ENCODE data around the gene P3H4.
"Not testable (repeated sequence)": the region's sequence is repeated elsewhere in the genome, so short reads cannot be mapped to it uniquely, and the experiment has no call there.

P3H4 gene

GRCh38 chr17:41848788-41849187 lies 37.0 kb upstream of the P3H4 start:
- no peak for DNase-seq (ENCODE audit: low read depth in 1 of 2, low spot score in 1 of 2)
- Histone ChIP-seq H3K4me3 (replicated peaks; ENCODE audit: insufficient read depth, low read length) (no peak overlapping the region), H3K27ac (replicated peaks) (no peak overlapping the region), H3K27me3 (ENCODE audit: insufficient read depth, poor library complexity, severe bottlenecking) (no peaks in the 10 kb centered on the region)
- TF ChIP-seq, protein P1, sequence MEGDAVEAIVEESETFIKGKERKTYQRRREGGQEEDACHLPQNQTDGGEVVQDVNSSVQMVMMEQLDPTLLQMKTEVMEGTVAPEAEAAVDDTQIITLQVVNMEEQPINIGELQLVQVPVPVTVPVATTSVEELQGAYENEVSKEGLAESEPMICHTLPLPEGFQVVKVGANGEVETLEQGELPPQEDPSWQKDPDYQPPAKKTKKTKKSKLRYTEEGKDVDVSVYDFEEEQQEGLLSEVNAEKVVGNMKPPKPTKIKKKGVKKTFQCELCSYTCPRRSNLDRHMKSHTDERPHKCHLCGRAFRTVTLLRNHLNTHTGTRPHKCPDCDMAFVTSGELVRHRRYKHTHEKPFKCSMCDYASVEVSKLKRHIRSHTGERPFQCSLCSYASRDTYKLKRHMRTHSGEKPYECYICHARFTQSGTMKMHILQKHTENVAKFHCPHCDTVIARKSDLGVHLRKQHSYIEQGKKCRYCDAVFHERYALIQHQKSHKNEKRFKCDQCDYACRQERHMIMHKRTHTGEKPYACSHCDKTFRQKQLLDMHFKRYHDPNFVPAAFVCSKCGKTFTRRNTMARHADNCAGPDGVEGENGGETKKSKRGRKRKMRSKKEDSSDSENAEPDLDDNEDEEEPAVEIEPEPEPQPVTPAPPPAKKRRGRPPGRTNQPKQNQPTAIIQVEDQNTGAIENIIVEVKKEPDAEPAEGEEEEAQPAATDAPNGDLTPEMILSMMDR (IDR thresholded peaks at IDR 0.05; ENCODE audit: insufficient read depth, low read length): no peak
- TF ChIP-seq GABPA (IDR thresholded peaks at IDR 0.05; ENCODE audit: low read depth): no peak
- no peak for TF ChIP-seq SPI1 (IDR thresholded peaks at IDR 0.05; ENCODE audit: borderline replicate concordance, low read depth)
- no peak for TF ChIP-seq POLR2AphosphoS5 (IDR thresholded peaks at IDR 0.05; ENCODE audit: low read depth)
- TF ChIP-seq, protein P2, sequence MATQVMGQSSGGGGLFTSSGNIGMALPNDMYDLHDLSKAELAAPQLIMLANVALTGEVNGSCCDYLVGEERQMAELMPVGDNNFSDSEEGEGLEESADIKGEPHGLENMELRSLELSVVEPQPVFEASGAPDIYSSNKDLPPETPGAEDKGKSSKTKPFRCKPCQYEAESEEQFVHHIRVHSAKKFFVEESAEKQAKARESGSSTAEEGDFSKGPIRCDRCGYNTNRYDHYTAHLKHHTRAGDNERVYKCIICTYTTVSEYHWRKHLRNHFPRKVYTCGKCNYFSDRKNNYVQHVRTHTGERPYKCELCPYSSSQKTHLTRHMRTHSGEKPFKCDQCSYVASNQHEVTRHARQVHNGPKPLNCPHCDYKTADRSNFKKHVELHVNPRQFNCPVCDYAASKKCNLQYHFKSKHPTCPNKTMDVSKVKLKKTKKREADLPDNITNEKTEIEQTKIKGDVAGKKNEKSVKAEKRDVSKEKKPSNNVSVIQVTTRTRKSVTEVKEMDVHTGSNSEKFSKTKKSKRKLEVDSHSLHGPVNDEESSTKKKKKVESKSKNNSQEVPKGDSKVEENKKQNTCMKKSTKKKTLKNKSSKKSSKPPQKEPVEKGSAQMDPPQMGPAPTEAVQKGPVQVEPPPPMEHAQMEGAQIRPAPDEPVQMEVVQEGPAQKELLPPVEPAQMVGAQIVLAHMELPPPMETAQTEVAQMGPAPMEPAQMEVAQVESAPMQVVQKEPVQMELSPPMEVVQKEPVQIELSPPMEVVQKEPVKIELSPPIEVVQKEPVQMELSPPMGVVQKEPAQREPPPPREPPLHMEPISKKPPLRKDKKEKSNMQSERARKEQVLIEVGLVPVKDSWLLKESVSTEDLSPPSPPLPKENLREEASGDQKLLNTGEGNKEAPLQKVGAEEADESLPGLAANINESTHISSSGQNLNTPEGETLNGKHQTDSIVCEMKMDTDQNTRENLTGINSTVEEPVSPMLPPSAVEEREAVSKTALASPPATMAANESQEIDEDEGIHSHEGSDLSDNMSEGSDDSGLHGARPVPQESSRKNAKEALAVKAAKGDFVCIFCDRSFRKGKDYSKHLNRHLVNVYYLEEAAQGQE (IDR thresholded peaks at IDR 0.05; ENCODE audit: insufficient replicate concordance, low read depth): no peak

DNA sequence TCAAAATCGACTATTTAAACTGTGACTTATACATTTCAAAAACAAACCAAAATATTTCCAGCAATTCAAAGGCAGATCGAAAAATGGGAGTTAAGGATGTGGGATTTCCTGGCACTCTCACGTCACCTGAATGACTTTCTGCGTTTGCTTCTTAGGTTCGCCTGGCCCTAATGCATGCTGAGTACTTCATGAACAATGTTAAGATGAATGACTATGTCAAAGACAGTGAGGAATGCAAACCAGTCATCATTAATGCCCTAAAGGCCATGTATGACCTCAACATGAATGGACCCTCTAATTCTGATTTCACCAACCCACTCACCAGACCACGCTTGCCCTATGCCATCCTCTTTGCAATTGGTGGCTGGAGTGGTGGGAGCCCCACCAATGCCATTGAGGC lies 33.2 kb upstream of the P3H4 start:
- no peak overlapping the region for H3K4me3 ChIP-seq (replicated peaks; ENCODE audit: insufficient read depth, low read length)
- no peak overlapping the region for H3K27ac ChIP-seq (replicated peaks)
- TF ChIP-seq, protein P1 (IDR thresholded peaks at IDR 0.05; ENCODE audit: insufficient read depth, low read length): no peak
- TF ChIP-seq, protein P2 (IDR thresholded peaks at IDR 0.05; ENCODE audit: insufficient replicate concordance, low read depth): no peak
- no peak for TF ChIP-seq SPI1 (IDR thresholded peaks at IDR 0.05; ENCODE audit: borderline replicate concordance, low read depth)
- no peak for TF ChIP-seq GABPA (IDR thresholded peaks at IDR 0.05; ENCODE audit: low read depth)
- TF ChIP-seq POLR2AphosphoS5 (IDR thresholded peaks at IDR 0.05; ENCODE audit: low read depth): no peak
- H3K27me3 ChIP-seq (ENCODE audit: insufficient read depth, poor library complexity, severe bottlenecking): no peaks in the 10 kb centered on the region
- DNase-seq (ENCODE audit: low read depth in 1 of 2, low spot score in 1 of 2): no peak

DNA sequence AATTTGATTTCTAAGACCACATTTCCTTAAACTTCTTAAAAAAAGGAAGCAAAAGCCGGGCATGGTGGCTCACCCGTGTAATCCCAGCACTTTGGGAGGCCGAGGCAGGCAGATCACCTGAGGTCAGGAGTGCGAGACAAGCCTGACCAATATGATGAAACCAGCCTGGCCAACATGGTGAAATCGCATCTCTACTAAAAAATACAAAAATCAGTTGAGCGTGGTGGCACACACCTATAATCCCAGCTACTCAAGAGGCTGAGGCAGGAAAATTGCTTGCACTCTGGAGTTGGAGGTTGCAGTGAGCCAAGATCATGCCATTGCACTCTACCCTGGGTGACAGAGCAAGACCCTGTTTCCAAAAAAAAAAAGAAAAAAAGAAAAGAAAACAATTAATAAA lies 29.0 kb upstream of the P3H4 start:
- H3K27me3 ChIP-seq (ENCODE audit: insufficient read depth, poor library complexity, severe bottlenecking): peaks cover 10% of the 10 kb centered on the region
- DNase-seq (ENCODE audit: low read depth in 1 of 2, low spot score in 1 of 2); H3K27ac ChIP-seq (replicated peaks); H3K4me3 ChIP-seq (replicated peaks; ENCODE audit: insufficient read depth, low read length): not testable (repeated sequence)

GRCh38 chr17:41839448-41839847 lies 27.7 kb upstream of the P3H4 start:
- not testable (repeated sequence) for H3K4me3 ChIP-seq (replicated peaks; ENCODE audit: insufficient read depth, low read length); H3K27ac ChIP-seq (replicated peaks); DNase-seq (ENCODE audit: low read depth in 1 of 2, low spot score in 1 of 2)
- peaks cover 23% of the 10 kb centered on the region for H3K27me3 ChIP-seq (ENCODE audit: insufficient read depth, poor library complexity, severe bottlenecking)

- peaks cover 29% of the 10 kb centered on the region for H3K27me3 ChIP-seq (ENCODE audit: insufficient read depth, poor library complexity, severe bottlenecking)
- no peak for TF ChIP-seq POLR2AphosphoS5 (IDR thresholded peaks at IDR 0.05; ENCODE audit: low read depth)
- TF ChIP-seq, protein P1 (IDR thresholded peaks at IDR 0.05; ENCODE audit: insufficient read depth, low read length): no peak
- no peak for TF ChIP-seq GABPA (IDR thresholded peaks at IDR 0.05; ENCODE audit: low read depth)
- TF ChIP-seq, protein P2 (IDR thresholded peaks at IDR 0.05; ENCODE audit: insufficient replicate concordance, low read depth): no peak
- TF ChIP-seq SPI1 (IDR thresholded peaks at IDR 0.05; ENCODE audit: borderline replicate concordance, low read depth): no peak
- no peak for DNase-seq (ENCODE audit: low read depth in 1 of 2, low spot score in 1 of 2)
- H3K27ac ChIP-seq (replicated peaks): no peak within 1 kb of the TSS
- no peak within 1 kb of the TSS for H3K4me3 ChIP-seq (replicated peaks; ENCODE audit: insufficient read depth, low read length)
Measured at GRCh38 chr17:41837761-41838538, 26.2 kb upstream of the P3H4 start, which contains the start of gene KLHL10. KLHL10 (plus strand) TSS chr17:41837825; CDS start chr17:41837933, 108 bp downstream.

All from HL-60 (cell line).